Hematopoietic multipotent progenitor cell treated with erythropoietin and hydrocortisone succinate and interleukin-3 and kit ligand, for 17 days (in vitro differentiated cells): ENCODE data around the gene HNRNPH1.

Experiments used
- DNase-seq: peaks from one replicate; pipeline ENCODE4 v3.0.0-alpha.2; 2015; ENCODE audit warnings: low spot score

The HNRNPH1 gene

GRCh38 chr5:179603308-179603707 is 20.2 kb downstream of the HNRNPH1 start:
- DNase-seq, result no peak

- DNase-seq, result no peak
These were observed 21.4 kb downstream of the HNRNPH1 start for GRCh38 chr5:179601871-179602625.

- no peak for DNase-seq
These were observed 23.5 kb downstream of the HNRNPH1 start for GRCh38 chr5:179599973-179600372.

GRCh38 chr5:179599566-179599965 is 23.9 kb downstream of the HNRNPH1 start:
- DNase-seq, result no peak

- DNase-seq, result no peak
These were observed 24.4 kb downstream of the HNRNPH1 start for GRCh38 chr5:179599100-179599499.

- DNase-seq, result no peak
These were observed 27.1 kb downstream of the HNRNPH1 start for GRCh38 chr5:179596421-179596820.

- no peak for DNase-seq
These were observed 27.6 kb downstream of the HNRNPH1 start for GRCh38 chr5:179595916-179596315.

GRCh38 chr5:179588166-179588565 is 35.3 kb downstream of the HNRNPH1 start:
- DNase-seq, result no peak

- no peak for DNase-seq
These were observed 37.5 kb downstream of the HNRNPH1 start for GRCh38 chr5:179585941-179586401.

- no peak for DNase-seq
These were observed 46.0 kb downstream of the HNRNPH1 start for GRCh38 chr5:179577286-179577960.

- DNase-seq, result no peak
These were observed 51.1 kb downstream of the HNRNPH1 start for GRCh38 chr5:179572386-179572785.

- no peak for DNase-seq
These were observed 54.8 kb downstream of the HNRNPH1 start for GRCh38 chr5:179568721-179569120.

GRCh38 chr5:179564526-179564925 is 58.9 kb downstream of the HNRNPH1 start:
- no peak for DNase-seq
